Middle frontal gyrus (tissue), 1 donor: ENCODE measurements around the gene MAB21L4.
"Not testable (repeated sequence)": the region's sequence is repeated elsewhere in the genome, so short reads cannot be mapped to it uniquely, and the experiment has no call there.

Experiments
- DNase-seq: peaks from one replicate; pipeline ENCODE4 v3.0.0-alpha.2; 2015; ENCODE audit warnings: low spot score; ENCODE audit errors: extremely low spot score

Gene MAB21L4

DNA sequence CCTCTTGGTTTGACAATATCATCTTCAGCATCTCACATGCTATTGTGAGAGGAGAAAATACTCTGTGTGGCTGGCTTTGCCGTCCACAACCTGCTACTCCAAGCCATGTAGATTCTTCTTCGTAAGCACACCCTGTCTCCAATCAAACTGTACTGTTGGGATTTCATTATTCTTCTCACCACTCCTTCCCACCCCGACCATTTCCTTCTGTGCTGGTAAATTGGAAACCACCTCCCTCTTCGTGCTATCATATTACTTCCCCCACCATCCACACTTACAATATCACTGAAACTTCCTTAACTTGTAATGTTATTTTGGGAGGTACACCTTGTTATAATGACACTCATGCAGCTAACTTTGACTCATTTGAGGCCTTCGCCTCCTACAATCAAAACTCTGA is 30.6 kb downstream of the MAB21L4 start:
- no peak for DNase-seq

DNA sequence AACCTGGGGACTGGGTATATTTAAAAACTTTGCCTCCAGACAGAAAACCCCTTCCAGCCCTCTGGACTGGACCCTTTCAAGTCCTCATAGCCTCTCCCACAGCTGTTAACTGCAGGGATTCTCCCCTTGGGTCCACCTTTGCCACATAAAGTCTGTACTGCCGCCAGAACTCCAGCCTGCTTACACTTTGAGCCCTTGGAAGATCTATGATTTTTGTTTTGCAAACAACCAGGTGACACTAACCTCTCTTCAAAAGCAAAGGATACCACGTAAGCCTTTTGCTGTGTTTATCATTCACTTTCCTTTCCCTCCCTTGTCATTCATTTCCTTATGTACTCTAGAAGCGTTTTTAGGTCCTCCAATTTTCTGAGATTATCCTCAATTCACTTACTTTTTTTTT is 31.5 kb downstream of the MAB21L4 start:
- no peak for DNase-seq

DNA sequence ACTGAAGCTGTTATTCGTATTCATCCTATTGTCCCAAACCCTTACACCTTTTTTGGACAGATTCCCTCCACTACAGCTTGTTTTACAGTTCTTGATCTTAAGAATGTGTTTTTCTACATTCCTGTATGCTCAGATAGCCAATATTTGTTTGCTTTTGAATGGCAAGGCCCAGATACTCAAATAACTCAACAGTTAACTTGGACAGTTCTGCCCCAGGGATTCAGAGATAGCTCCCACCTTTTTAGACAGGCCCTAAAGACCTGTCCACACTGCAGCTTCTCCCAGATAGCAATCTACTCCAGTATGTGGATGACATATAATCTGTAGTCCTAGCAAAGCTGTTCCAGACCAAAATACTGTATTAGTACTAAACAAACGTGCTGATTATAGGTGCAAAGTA is 34.4 kb downstream of the MAB21L4 start:
- DNase-seq = no peak

DNA sequence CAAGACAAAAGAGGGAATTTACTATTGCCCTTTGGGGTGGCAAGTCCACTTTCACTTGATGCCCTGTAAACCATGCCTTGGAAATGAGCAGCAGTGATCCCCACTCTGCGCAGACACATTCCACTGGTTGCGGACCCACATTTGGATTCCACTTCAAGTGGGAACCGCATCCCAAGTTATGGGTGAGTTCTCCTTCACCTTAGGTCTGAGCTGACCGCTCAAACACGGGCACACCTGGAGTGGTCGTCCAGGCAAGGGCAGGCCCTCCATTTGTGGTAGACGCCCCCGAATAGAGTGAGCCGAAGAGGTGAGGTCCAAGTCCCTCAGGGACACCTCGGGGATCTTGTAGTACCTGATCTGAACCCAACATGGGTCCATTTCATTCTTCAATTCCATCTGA is 37.1 kb downstream of the MAB21L4 start:
- no peak for DNase-seq

DNA sequence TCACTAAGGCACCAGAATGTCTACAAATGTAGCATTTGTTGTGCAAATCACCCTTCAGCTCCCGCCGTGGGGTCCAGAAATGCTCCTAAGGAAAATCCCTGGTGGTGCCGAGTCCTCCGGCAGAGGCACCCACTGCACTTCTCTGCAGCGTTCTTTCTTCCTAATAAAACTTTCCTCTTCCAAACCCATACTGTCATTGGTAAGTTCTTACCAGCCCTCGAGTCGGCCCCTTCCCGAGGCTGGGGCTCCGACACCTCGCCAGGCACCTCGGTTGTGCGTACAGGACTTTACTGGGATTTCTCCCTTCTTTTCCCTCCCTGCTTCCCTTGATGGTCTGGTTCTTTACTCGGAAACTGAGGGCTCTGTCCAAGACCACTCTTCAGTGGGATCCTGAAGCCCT is 37.6 kb downstream of the MAB21L4 start:
- DNase-seq = no peak

DNA sequence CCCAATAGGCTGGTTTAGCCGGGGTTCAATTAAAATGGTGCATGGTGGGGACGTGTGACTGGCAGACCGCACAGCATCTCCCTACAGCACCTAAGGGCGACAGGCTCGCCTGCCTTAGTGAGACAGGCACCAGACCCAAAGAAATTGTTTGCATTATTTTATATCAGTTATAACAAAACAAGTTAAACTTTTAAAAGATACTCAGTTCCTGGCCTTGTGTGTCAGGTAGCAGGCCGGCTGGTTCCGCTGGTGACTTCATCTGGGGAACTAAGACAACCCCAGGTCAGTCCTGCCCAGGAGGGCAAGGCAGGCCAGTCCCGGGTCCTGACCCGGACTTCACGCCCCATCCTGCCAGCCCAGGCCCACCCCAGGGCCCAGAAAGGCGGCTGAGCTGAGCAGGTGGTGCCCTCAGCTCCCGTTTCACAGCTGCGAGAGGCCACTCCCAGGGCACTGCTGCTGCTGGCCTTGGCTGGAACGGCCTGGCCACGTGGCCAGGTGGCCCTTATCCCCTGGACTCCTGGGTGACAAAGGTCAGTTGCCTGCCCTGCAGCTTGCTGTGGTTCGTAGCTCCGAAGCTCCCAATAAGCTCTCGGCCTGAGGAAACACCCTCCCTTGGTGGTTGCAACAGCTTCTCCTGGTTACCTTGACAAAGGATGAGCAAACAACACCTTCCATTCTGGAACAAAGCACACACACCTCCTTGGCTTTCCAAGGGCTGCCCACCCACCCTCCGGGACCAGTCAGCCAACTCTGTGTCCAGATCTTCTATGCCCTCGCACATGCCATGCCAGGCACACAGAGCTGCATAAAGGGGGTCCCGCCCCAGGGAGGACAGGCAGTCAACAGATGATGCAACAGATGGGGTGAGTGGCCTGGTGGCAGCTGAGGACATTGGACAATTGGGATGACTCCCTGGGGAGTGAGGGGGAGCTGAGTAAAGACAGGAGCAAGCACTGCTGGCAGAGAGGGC is 38.6 kb downstream of the MAB21L4 start:
- no peak for DNase-seq

DNA sequence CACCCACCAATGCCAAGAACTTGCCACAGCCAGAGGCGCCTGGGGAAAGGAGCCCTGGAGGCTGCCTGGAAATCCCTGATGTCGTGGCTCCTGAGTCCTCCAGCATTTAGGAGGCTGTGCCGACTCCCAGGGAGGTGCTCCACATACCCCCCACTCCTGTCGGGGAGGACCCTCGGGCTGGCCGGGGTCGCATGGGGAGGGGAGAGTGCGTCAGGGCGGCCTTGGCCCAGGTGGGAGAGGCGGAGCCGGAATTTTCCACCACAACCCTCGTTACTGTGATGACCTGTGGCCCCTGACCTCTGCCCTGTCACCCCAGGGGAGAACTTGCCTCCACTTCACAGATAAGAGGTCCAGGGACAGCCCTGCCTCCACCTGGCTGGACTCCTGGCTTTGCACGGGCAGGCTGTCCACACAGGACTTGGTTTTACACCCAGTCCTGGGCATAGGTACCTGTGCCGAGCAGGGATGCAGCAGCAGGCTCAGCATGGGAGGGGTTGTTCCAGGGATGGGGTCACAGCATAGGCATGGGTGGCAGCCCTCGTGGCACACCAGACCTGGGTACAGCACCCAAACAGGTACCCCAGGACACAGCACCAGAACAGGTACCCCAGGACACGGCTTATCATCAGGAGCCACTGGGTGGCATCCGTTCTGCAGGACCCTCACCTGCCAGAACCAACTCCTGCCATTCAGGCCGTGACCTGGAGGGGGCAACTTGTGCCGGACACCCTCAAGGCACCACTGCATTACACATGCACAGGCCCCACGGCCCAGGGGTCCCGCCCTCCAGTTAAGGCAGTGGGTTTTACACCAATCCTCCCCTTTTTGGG is 39.6 kb downstream of the MAB21L4 start:
- DNase-seq = no peak

DNA sequence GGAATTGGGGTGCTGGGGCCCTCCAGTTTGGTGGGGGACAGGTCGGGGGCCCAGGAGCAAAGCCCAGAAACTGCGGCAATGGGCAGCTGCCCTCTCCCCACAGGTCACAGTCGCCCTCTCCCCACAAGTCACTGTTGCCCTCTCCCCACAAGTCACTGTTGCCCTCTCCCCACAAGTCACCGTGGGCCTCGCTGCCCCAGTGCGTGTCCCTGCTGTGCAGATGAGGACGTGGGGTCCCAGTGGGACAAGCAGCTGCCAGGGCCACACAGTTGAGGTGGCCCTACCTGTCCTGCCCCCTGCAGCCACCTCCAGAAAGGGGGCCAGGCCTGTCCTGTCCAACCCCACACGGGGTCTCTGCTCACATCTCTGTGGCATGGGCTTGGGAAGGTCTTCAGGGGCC is 40.3 kb downstream of the MAB21L4 start:
- DNase-seq = no peak

DNA sequence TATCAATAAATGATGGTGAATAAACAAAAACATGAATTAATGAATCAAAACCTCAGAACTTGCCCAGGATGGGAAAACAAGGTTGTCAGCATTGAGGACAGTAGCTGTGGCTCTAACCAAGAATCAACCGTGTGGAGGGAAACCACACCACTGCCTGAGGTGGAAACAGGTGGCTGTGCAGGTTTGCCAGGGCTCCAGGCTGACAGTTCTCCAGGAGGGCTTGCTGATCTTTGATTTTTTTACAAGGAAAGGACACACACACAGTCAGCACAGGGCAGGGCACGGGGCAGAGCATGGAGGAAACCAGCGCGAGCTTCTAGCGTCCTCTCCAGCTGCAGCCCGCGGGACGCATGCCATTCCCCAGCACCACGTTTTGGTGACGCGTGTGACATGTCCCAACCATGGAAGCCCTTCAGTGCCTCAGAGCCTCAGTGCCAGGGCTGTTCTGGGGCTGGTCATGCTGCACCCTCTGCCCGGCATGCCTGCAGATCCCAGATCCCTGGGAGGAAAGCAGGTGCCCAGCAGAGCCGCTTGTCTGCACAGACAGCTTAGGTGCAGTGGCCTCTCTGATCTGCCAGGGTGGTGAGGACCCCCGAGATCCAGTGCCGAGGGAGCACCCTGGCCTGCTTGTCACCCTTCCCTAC is 43.2 kb downstream of the MAB21L4 start:
- DNase-seq = no peak

DNA sequence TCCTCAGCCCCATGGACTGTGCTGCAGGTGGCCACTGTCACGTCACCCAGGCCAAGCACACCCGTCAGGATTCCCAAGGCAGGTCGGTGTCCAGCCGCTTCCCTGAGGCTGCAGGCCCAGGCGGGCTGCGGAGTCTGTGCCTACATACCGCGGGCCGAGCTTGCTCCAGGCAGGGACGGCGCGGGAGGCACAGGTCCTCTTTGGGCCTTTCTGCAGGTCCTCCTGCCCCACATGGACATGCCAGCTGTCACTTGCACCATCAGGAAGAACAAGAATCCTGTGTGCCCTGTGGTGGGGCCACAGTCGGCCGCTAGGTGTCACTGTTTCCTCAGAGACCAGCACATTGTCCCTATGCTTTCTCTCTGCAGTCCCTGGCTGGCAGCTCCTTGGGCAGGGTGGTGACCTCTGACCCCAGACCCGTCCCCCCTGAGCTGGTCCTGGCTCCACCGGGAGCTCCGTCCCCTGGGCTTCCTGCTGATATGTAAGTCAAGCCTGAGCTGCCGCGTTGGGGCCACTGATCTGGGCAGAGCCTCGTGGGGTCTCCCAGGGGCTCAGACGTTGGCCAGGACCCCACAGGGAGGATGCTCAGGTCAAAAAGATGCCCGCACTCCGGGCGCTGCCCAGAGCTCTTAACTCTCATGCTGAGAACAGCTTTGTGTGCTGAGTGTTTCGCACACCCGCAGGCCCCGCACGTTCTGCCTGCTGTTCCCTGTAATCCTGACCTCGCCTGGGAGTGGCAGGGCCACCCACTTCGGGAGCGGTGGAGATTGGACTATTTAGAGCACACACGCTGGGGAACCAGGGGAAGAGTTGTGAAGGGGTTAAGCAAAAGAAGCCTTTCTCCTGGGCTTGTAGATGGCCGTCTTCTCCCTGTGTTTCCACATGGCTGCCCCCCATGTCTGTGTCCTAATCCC is 44.6 kb downstream of the MAB21L4 start:
- peak; percentile 68 for DNase-seq

DNA sequence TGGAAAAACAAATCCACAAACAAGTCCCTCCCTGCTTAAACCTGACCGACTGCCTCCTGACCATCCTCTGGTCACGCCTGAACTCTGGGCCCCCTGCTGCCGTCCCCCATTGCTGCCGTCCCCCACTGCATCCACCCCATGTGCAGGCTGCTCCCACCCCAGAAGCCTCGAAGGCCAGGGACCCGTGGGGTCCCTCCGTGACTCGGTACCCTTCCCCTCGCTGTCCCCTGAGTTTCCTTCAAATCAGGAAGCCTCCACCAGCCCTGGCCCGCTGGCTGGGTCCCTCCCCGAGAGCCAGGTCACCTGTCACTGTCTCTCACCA is 45.2 kb downstream of the MAB21L4 start:
- no peak for DNase-seq

DNA sequence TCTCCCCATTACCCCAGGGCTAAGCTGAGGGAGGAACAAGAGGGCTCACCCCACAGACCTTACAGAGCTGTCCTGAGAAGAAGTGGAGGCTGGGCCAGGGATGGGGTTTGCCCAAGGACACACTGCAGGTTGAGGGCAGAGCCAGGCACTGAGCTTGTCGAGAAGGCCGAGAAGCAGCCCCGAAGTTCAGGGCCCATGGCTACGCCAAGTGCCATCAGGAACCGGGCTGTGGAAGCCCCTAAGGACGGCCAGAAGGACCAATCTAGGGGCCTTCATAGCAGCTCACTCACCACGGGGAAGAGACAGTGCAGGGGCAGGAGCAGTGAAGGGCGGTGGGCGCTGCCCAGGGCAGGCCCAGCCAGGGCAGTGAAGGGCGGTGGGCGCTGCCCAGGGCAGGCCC is 45.9 kb downstream of the MAB21L4 start:
- DNase-seq = no peak

DNA sequence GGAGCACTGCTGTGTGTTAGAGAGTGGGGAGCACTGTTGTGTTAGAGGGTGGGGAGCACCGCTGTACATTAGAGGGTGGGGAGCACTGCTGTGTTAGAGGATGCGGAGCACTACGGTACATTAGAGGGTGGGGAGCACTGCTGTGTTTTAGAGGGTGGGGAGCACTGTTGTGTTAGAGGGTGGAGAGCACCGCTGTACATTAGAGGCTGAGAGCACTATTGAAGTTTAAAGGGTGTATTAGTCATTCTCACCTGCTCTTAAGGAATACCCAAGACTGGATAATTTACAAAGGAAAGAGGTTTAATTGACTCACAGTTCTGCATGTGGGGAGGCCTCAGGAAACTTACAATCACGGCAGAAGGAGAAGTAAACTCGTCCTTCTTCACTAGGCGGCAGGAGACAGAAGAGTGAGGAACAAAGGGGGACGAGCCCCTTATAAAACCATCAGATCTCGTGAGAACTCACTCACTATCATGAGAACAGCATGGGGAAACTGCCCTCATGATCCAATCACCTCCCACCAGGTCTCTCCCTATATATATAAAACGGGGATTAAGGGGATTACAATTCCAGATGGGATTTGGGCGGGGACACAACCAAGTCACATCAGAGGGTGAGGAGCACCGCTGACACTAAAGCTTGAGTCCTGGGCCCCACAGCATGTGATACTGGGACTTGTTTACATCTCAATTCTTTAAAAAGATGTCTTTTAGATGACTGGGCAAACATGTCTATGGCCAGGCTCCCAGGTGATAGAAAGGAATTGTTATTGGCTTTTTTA is 46.9 kb downstream of the MAB21L4 start:
- DNase-seq = no peak

DNA sequence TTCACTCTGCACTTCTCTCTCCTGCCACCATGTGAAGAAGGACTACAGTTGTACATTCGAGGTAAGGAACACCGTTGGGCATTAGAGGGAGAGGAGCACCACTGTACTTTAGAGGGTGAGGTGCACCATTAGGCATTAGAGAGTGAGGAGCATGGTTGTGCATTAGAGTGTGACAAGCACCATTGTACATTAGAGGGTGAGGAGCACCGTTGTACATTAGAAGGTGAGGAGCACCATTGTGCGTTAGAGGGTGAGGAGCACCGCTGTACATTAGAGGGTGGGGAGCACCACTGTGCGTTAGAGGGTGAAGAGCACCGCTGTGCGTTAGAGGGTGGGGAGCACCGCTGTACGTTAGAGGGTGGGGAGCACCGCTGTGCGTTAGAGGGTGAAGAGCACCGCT is 48.1 kb downstream of the MAB21L4 start:
- no peak for DNase-seq

DNA sequence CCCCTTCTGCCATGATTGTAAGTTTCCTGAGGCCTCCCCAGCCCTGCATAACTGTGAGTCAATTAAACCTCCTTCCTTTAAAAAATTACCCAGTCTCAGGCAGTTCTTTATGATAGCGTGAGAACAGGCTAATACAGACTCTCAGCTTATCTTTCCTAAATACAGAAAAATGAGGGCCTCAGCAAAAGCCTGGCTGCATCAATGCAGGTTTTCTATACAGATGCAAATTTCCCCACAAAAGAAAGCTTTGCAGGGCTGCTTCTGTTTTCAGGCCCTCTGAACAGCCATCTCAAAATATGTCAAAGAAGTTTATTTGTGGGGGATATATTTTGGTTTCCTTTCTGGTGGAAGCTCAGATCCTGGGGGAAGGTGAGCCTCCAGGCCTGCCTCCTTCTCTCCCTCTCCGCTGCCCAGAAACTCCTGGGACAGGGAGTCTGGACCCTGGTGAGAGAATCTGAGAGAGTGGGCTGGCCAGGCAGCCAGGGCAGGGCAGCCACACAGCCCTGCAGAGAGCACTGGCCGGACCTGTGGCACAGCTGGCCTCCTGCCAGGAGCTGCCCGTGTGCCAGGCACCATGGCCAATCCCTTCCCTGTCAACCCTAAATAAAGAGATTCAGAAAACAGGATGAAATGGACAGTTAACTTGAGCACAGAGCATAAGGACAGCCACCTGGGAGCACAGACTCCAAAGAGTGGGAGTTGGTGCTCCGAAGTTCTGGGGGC is 48.9 kb downstream of the MAB21L4 start:
- no peak for DNase-seq

DNA sequence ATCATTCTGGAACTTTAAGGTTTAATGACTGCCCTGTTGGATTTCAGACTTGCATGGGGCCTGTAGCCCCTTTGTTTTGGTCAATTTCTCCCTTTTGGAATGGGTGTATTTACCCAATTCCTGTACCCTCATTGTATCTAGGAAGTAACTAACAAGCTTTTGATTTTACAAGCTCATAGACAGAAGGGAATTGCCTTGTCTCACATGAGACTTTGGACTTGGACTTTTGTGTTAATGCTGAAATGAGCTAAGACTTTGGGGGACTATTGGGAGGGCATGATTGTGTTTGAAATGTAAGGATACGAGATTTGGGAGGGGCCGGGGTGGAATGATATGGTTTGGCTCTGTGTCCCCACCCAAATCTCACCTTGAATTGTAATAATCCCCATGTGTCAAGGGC is 49.6 kb downstream of the MAB21L4 start:
- not testable (repeated sequence) for DNase-seq

DNA sequence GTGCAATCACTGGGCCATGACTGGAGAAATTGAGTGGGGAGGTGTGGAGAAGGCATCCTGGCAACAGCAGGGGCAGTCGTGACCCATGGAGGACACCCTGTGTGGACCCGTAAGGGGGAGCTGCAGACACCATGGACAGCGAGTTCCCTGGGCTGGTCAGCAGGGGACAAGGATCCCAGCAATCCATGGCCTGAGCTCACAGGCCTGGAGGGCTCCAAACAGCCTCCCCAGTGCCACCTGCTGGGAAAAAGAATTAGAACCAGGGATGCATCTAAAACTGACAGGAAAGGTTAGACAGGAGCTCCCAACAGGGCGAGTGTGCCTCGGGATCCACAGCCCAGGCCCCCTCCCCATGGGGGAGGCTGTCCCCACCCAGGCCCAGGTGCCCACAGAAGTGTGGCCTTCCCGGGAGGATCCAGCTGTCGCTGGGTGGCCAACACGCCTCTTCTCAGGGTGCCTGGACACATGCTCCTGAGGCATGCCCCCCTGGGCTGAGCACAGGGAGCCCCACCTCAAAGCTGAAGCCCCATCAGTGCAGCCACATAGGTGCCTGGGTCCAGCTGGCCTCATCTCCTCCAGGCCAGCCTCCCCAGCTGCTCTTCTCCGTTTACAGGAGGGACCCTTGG is 55.4 kb downstream of the MAB21L4 start:
- peak; percentile 69 for DNase-seq

DNA sequence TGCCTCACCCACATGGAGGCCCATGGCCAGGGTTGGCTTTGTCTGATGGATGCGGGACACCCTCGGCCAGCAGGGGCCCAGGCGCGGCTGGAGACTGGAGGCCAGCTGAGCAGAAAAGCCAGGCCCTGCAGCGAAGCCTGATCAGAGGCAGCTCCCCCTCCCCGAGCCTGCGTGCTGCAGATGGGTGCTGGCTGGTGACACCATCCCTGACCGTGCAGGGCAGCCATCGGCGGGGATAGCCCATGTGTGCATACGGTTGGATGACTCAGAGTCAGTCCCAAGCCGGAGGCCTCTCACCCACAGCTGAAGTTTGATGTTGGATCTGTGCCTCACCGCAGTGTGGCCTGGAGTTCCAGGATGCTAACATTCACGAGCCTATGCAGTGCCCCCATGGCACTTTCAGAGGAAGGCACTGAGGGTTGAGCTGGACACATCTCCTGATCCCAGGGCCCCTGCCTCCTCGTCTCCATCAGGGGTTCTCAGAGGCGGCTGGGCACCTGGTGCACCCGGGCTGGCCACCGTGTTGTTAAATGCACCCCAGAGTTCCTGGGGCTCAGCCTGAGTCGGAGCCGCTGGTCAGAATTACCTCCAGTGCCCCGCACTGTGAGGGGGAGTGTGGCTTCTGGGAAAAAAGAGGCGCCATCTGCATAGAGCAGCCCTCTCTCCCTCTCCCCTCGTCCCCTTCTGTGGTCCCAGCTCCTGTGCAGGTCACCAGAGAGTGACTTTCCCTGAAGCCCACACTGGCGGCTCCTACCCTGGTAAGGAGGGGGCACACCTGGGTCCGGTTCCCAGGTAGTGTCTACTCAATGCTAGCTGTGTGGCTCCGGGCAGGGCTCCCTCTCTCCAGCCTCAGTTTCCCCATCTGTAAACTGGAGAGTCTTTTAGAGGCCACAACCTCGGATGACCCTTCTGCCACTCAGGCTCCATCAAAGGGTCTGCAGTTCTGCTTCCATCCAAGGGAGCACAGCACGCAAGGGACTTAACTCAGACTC is 56.5 kb downstream of the MAB21L4 start:
- no peak for DNase-seq
